A549 (cell line): Measurements from ENCODE around the gene TPBG. TPM values are rescaled to one million over a fixed set of nuclear protein-coding genes. Genes with fewer than 3 reads are reported as not detected.
A peak's percentile ranks its signal among the peaks of the same experiment; 100 is the strongest.

Experiments
- ATAC-seq, 2 experiments: fragments of 200-7000 bp in 1 of 2; fragments of >200 bp in 1 of 2; cut with Nextera tagmentation in 1 of 2; cut with Tn5 transposase in 1 of 2; 3 replicates each; pipeline versions ENCODE4 v1.8.0 to v1.9.1; 2018 to 2020; ENCODE audit warnings: mild to moderate bottlenecking in 1 of 2, moderate library complexity in 1 of 2
- CTCF ChIA-PET: fragments of 300-600 bp; sonication (Branson Sonifier 250); formaldehyde crosslinking; extraction: SDS; loops from one replicate; lab custom pipeline; 2021; ENCODE audit warnings: antibody characterized with exemption, inconsistent platforms; lab: Yijun Ruan, JAX
- POLR2A ChIA-PET: fragments of 350-600 bp; formaldehyde crosslinking; extraction: SDS; loops from one replicate; lab custom pipeline; 2021; ENCODE audit warnings: antibody characterized with exemption, inconsistent platforms; lab: Yijun Ruan, JAX
- DNase-seq, 2 experiments: peaks; one replicate each; pipeline versions ENCODE4 v3.0.0 to v3.0.0-alpha.2; 2011 to 2016; ENCODE audit warnings: low read depth in 1 of 2, low spot score in 1 of 2
- FAIRE-seq: peaks from 2 replicates; lab custom pipeline; 2011; peaks lifted over from hg19 to GRCh38; lab: Jason Lieb, UNC
- H3K27ac ChIP-seq, 2 experiments: fragments of >200 bp; sonication (Bioruptor Twin); formaldehyde crosslinking; 3 replicates each; pipeline ENCODE4 v1.5.1; 2016 to 2017
- H3K4me1 ChIP-seq: fragments of >200 bp; sonication (Bioruptor Twin); formaldehyde crosslinking; 3 replicates; pipeline ENCODE4 v1.6.1; 2016
- H3K4me2 ChIP-seq: fragments of >200 bp; sonication (Bioruptor Twin); formaldehyde crosslinking; 3 replicates; pipeline ENCODE4 v1.6.1; 2016
- H3K4me3 ChIP-seq: fragments of >200 bp; sonication (Bioruptor Twin); formaldehyde crosslinking; 3 replicates; pipeline ENCODE4 v1.5.1; 2016
- H3K9me3 ChIP-seq: fragments of >200 bp; sonication (Bioruptor Twin); formaldehyde crosslinking; 3 replicates; pipeline ENCODE4 v1.6.1; 2016
- CHD4 ChIP-seq: fragments of 200-600 bp; sonication (generic); IDR thresholded peaks from 2 replicates; pipeline ENCODE4 v1.6.1; 2016; ENCODE audit warnings: antibody characterized with exemption, mild to moderate bottlenecking, borderline replicate concordance
- CTCF ChIP-seq: fragments of >200 bp; sonication (Bioruptor Twin); formaldehyde crosslinking; IDR thresholded peaks from 3 replicates; pipeline ENCODE4 v1.5.1; 2016
- E2F6 ChIP-seq: IDR thresholded peaks from 2 replicates; pipeline ENCODE4 v1.6.1; 2012; ENCODE audit warnings: low read depth, borderline replicate concordance
- EHMT2 ChIP-seq: fragments of 200-600 bp; sonication (generic); IDR thresholded peaks from 2 replicates; pipeline ENCODE4 v1.6.1; 2016; ENCODE audit warnings: antibody characterized with exemption, low read depth, mild to moderate bottlenecking, moderate library complexity
- ESRRA ChIP-seq: fragments of 150-350 bp; IDR thresholded peaks from 2 replicates; pipeline ENCODE4 v1.6.1; 2014; ENCODE audit warnings: mild to moderate bottlenecking, low read length, borderline replicate concordance
- FOSB ChIP-seq: fragments of 250-450 bp; sonication (Bioruptor Pico); IDR thresholded peaks from 2 replicates; pipeline ENCODE4 v1.5.0; 2020; ENCODE audit warnings: mild to moderate bottlenecking, moderate library complexity
- GATA3 ChIP-seq: IDR thresholded peaks from 2 replicates; pipeline ENCODE4 v1.6.1; 2012; ENCODE audit warnings: borderline replicate concordance
- HOXB13 ChIP-seq: fragments of 250-450 bp; sonication (Bioruptor Pico); IDR thresholded peaks from 2 replicates; pipeline ENCODE4 v1.5.0; 2020; ENCODE audit warnings: low read depth, mild to moderate bottlenecking, moderate library complexity
- JUN ChIP-seq, 2 experiments: fragments of >200 bp; sonication (Bioruptor Twin); formaldehyde crosslinking; IDR thresholded peaks; 2 replicates in 1 of 2; 3 replicates in 1 of 2; pipeline ENCODE4 v1.6.1; 2016 to 2017
- JUNB ChIP-seq: fragments of >200 bp; sonication (Bioruptor Twin); formaldehyde crosslinking; IDR thresholded peaks from 2 replicates; pipeline ENCODE4 v1.6.1; 2016
- MAFK ChIP-seq: fragments of 450-650 bp; IDR thresholded peaks from 2 replicates; pipeline ENCODE4 v1.6.1; 2014; ENCODE audit not compliant: partially characterized antibody
- MAX ChIP-seq: IDR thresholded peaks from 2 replicates; pipeline ENCODE4 v1.6.1; 2012
- POLR2A ChIP-seq: IDR thresholded peaks from 2 replicates; pipeline ENCODE4 v1.6.1; 2012; ENCODE audit warnings: mild to moderate bottlenecking, low read length
- RAD21 ChIP-seq, 2 experiments: fragments of >200 bp in 1 of 2; sonication (Bioruptor Twin) in 1 of 2; formaldehyde crosslinking in 1 of 2; IDR thresholded peaks in 1 of 2; conservative IDR thresholded peaks in 1 of 2; 2 replicates in 1 of 2; 3 replicates in 1 of 2; pipeline ENCODE4 v1.6.1; 2012 to 2018; ENCODE audit warnings: inconsistent platforms in 1 of 2
- RCOR1 ChIP-seq: fragments of 150-350 bp; IDR thresholded peaks from 2 replicates; pipeline ENCODE4 v1.6.1; 2014; ENCODE audit warnings: antibody characterized with exemption, low read length, low read depth
- ZNF302 ChIP-seq: fragments of 250-450 bp; sonication (Bioruptor Pico); IDR thresholded peaks from 2 replicates; pipeline ENCODE4 v1.9.0; 2021; ENCODE audit warnings: inconsistent platforms, mild to moderate bottlenecking, moderate library complexity
- WGBS: methylation state at CpG from one replicate; pipeline ENCODE4 v1.1.6; 2017; ENCODE audit errors: missing lambda C conversion rate; 5-methylcytosine and 5-hydroxymethylcytosine counted together
- polyA plus RNA-seq, 4 experiments: library from polyadenylated mRNA; depleted of rRNA in 3 of 4; stranded (reverse); fragments of >200 nt; fragmentation: RNase III in 1 of 4; extraction: RNeasy Plus Mini Kit Qiagen cat#74134 plus additional on column Dnase treatment in 1 of 4; gene quantifications; 2 replicates in 3 of 4; 3 replicates in 1 of 4; pipeline ENCODE4 v1.2.3, GENCODE V29; 2011 to 2017

The TPBG gene
- polyA plus RNA-seq, 2 of the 4 experiments (the other 2 are of a cell fraction) = 33.2 to 47.1 TPM

- Histone ChIP-seq H3K4me3 (peak overlapping the region; percentile 95), H3K9me3 (no peaks in the 10 kb centered on the region), H3K4me2 (peak overlapping the region; percentile 98), H3K27ac (peak overlapping the region; percentile 96 to 98), H3K4me1 (peaks cover 27% of the 10 kb centered on the region; the same call in 2 of the 3 replicates)
- no peak for DNase-seq
- WGBS = 9% methylated on average over 10 of the region's 13 CpGs
- no peak for FAIRE-seq
- CTCF ChIA-PET = interaction anchor here (0.6 to 2.6 kb wide), 10 partner anchors 20 to 703 kb away, joined by 3 to 9 read pairs (median 4); partner anchors contain the start of genes DOP1A and UBE3D
- POLR2A ChIA-PET = interaction anchor here (0.7 to 3.1 kb wide), 5 partner anchors 34 to 609 kb away, joined by 3 to 17 read pairs (median 4); partner anchors contain the start of gene IBTK
- no peak for TF ChIP-seq FOSB (CRISPR knock-in tag)
- TF ChIP-seq ZNF302 = no peak
- no peak for TF ChIP-seq ESRRA
- ATAC-seq = no peak
These were observed 664 bp upstream of the TPBG start for GRCh38 chr6:82362878-82363427.

GRCh38 chr6:82364087-82365015 lies 734 bp downstream of the TPBG start:
- peak overlapping the region; percentile 95 for H3K4me3 ChIP-seq
- under 1% methylated on average over 32 of the region's 88 CpGs for WGBS
- ATAC-seq (peak; percentile 76 to 84), FAIRE-seq (no peak), DNase-seq (peak; percentile 44 to 69)
- peak overlapping the region; percentile 98 for H3K4me2 ChIP-seq
- peak overlapping the region; percentile 96 to 98 for H3K27ac ChIP-seq
- TF ChIP-seq JUNB = no peak
- peak; percentile 30 for TF ChIP-seq MAX
- H3K4me1 ChIP-seq = peaks cover 27% of the 10 kb centered on the region; the same call in 2 of the 3 replicates
- ChIA-PET CTCF (interaction anchor here (0.6 to 2.6 kb wide), 6 partner anchors 18 to 171 kb away, joined by 3 to 9 read pairs (median 4); no protein-coding TSS in a partner anchor), POLR2A (interaction anchor here (0.6 to 3.1 kb wide), 5 partner anchors 33 to 253 kb away, joined by 3 to 17 read pairs (median 4); partner anchors contain the start of gene IBTK)
- no peaks in the 10 kb centered on the region for H3K9me3 ChIP-seq

- peak; percentile 28 to 53 for DNase-seq
- ChIA-PET POLR2A (interaction anchor here (0.5 to 1.3 kb wide), 4 partner anchors 32 to 252 kb away, joined by 3 to 10 read pairs (median 4); no protein-coding TSS in a partner anchor), CTCF (interaction anchor here (0.5 to 1.7 kb wide), 5 partner anchors 17 to 170 kb away, joined by 3 to 4 read pairs (median 4); no protein-coding TSS in a partner anchor)
- Histone ChIP-seq H3K4me3 (peak overlapping the region; percentile 95), H3K4me1 (peaks cover 27% of the 10 kb centered on the region; the same call in 2 of the 3 replicates), H3K4me2 (peak overlapping the region; percentile 98), H3K9me3 (no peaks in the 10 kb centered on the region), H3K27ac (peak overlapping the region; percentile 96 to 98)
- 60% methylated on average over 3 of the region's 67 CpGs for WGBS
- no peak for FAIRE-seq
- peak; percentile 64 to 68 for ATAC-seq
- 0 out of 3 replicates have a peak, but pooled peaks have one; percentile 6 for TF ChIP-seq CTCF
- TF ChIP-seq EHMT2 = no peak
- TF ChIP-seq RAD21 (conservative IDR thresholded peaks at IDR 0.05 in 1 of 2, IDR thresholded peaks at IDR 0.05 in 1 of 2) = 0 out of 5 replicates have a peak, but pooled peaks of 1 of the 2 experiments have one; percentile 12
- no peak for TF ChIP-seq MAFK
- TF ChIP-seq E2F6 = peak; percentile 78
- TF ChIP-seq HOXB13 (CRISPR knock-in tag) = no peak
- TF ChIP-seq JUN (IDR thresholded peaks at IDR 0.05) = peak in 1 of 2 experiments; percentile 15; a peak in 1 of 5 replicates
- no peak for TF ChIP-seq RCOR1
- TF ChIP-seq CHD4 = no peak
- peak; percentile 63 for TF ChIP-seq MAX
- TF ChIP-seq POLR2A = no peak
- TF ChIP-seq GATA3 = no peak
- TF ChIP-seq FOSB (CRISPR knock-in tag) = no peak
These were observed 1.6 kb downstream of the TPBG start for GRCh38 chr6:82365016-82365795.
